Renal pelvis (tissue), 4 donors: Measurements from ENCODE around the gene ENPP7. TPM values are rescaled to one million over a fixed set of nuclear protein-coding genes. Genes with fewer than 3 reads are reported as not detected.

Experiments used
- DNase-seq: peaks from one replicate; pipeline ENCODE4 v3.0.0-alpha.2; 2013
- polyA plus RNA-seq, 3 donors: library from polyadenylated mRNA; unstranded; fragments of 120-200 nt; gene quantifications; one replicate each; pipeline ENCODE4 v1.2.1, GENCODE V29; 2013; ENCODE audit not compliant: insufficient read length in 3 of 3

ENPP7 gene
- polyA plus RNA-seq, 3 donors = 4.3 to 6.1 (median 6.0) TPM

DNA sequence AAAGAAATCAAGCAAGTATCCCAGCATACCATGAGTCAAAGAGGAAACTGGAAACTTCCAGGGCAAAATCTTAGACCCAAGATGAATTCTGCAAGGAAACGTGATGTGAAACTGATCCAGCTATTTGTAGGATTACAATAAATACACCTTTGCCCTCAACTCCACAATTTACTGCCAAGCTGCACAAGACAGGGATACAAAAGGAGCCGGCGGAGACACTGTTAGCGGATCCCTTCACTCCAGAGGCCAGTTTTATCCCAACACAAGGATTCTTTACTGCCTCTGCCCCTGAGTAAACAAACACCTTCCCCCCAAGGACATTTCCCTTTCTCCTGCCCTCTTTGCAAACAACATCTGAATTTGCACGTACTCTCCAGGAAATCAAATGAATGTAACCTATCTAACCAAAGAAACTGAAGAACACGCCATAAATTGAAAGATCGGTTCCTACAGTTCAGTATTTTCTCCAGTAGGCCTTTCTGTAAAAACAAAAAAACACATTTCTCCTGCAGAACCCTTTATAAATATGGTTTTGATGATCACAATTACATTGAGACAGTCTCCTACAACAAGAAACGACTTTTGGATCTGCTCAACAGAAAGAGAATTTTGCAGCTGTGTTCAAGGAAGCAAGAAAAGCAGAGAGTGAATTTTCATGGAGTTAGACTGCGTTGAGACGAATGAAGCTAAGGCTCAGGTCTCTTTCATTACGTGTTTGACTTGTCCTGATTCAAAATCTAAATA, 45.8 kb downstream of the ENPP7 start:
- no peak for DNase-seq

DNA sequence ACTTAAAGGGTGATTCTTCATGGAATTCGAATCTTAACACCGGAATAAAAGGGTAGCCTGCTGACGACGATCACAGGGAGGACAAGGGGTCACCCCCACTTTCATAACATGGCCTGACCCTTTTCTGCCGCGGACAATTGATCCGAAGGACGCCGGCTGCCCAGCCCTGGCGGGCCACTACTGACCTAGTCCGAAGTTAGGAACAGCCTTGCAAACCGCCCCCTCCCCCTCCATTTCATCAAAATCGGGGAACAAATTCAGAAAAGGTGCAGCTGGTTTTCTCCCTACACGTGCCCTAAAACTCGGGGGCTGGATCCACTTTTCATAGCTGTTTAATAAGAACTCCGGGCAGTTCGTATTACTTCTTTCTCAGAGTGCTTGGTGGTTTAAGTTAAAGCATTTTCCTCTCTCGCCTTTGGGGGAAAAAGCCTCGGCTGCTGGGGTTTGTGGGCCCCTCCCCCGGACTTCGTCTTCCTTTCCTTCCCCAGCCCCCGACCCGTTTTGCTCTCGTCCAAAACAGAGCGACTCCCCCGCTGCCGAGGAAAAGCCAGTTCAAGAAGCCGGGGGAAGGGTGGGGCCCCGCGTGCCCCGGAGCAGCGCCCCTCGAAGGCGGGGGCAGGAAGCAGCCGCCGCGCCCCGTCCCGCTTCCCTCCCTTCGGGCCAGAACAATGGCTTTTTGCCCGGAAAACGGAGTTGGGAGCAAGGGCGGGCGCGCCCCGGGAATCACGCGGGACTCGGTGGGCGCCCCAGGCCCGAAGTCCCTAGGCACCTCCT, 46.6 kb downstream of the ENPP7 start:
- no peak for DNase-seq

DNA sequence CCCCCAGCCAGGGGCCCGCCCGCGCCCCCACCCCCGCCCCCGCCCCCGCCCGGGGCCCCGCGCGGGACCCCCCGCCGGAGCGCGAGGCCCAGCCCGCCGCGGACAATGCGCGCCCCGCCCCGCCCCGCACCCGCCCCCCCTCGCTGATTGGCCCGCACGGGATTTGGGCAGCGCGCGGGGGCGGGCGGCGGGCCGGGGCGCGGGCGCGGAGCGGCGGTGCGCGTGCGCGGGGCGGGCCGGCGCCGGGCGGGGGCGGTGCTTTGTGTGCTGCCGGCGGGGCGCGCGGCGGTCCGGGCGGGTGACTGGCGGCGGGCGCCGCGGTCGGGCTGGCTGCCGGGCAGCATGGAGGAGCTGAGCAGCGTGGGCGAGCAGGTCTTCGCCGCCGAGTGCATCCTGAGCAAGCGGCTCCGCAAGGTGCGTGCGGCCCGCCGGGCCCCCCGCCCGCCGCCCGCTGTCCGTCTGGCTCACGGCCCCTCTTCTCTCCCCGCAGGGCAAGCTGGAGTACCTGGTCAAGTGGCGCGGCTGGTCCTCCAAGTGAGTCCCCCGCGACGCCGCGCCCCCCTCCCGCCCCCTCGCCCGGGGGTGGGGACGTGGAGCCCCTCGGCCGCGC, 47.3 kb downstream of the ENPP7 start, which contains the start of gene CBX2:
Gene CBX2, plus strand, starts transcription at position 255 of the 610 bp plus-strand sequence. Its CDS starts 88 bp downstream, at position 343.
- DNase-seq = no peak

DNA sequence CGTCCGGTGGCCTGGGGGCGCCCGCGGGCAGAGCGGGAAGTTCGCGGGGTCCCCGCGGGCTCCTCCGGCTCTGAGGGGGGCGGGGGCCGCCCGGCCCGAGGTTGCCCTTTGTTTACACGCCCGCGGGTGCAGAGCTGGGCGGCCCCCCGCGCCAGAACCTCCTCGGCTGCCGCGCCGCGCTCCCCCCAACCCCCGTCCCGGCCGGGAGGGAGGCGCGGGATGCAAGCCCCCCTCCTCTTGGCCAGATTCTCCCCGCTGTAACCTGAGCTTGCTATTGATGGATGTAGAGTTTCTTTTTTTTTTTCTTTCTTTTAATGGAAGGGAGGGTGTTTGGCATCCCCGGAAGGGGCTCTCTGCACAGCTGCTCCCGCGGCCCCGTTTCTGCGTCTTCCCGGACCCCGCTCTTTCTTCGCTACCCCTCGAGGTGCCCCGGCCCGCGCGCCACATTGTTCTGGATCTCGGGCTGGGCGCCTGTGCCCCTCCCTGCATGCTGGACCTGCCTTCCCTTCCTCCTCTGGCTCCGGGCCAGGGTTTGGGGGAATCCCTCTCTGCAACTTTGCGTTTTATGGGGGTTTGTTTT, 47.9 kb downstream of the ENPP7 start:
- no peak for DNase-seq

DNA sequence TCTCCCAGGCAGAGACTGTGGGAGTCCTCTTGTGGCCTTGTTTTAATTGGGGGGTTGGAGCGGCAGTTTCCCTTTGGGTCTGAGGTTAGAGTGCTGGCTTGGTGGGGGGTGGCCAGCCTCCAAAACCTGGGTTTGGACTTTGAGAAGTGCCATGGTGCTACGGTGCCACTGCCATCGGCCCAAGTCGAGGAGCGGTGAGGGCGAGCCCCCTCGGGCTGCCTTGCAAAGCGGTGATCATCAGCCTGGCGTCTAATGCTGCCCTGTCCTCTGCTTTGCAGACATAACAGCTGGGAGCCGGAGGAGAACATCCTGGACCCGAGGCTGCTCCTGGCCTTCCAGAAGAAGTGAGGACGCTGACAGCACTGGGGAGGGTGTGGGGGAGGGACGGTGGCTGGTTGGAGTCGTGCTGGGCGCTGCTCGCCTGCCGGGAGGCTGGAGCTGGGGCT, 48.4 kb downstream of the ENPP7 start:
- DNase-seq = no peak

DNA sequence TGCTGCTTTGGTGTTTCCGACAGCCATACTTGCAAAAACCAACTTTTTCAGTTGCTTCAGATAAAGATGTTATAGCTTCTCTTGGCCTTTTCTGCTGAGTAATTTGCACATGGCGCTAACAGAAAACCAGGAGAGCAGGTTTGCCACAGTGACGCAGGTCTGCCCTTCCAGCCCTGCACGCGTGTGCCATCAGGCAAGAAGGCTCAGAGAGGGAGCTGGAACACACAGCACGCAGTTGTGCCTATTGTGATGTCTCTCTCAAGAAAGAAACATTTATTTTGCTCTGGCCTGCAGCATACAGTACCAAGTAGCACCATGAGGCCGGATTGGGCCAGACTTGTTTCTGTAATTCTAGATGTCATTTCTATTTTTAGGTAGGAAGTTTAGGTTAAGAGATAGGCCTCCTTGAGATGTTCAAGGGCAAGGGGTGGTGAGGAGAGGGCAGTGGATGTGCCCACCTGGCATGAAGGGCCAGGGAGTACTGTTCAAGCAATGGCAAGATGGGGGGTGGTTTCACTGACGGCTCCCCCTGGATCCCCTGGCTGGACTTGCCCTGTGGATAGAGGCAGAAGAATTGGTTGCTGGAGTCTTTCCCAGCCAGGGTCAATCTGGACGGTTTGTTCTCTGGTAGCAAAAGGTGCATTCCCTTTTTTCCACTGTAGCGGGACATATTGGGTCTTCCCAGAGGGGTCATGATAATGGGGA, 49.1 kb downstream of the ENPP7 start:
- DNase-seq = no peak

DNA sequence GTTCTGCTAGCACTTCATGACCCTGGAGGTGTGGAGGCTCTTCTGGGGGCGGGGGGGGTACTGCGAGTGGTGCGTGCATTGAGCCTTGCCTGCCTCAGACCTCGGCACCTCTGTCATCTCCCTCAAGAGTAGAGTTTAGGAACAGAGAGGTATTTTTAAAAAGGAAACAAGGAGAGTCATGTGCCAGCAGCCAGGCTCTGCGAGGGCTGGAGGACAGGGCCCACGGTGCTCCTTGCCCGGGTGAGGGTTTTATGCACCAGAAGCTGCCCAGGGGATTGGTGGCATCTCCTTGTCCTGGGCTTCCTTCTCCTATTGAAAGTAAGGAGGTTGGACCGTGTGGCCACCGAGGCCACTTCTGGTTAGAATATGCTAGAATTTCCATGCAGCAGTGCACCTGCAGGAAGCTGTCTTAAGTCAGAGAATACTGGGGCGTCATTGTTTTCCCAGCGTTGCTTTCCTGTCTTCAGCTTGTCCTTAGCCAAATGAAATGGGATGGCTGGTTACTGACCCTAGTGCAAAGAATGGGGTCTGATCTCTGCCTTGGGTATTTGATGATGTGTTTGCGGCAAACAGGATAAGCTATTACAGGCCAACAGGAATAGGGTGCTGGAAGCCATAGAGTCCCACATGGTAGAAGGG, 50.4 kb downstream of the ENPP7 start:
- no peak for DNase-seq

GRCh38 chr17:79781736-79782575, 51.2 kb downstream of the ENPP7 start:
- no peak for DNase-seq

DNA sequence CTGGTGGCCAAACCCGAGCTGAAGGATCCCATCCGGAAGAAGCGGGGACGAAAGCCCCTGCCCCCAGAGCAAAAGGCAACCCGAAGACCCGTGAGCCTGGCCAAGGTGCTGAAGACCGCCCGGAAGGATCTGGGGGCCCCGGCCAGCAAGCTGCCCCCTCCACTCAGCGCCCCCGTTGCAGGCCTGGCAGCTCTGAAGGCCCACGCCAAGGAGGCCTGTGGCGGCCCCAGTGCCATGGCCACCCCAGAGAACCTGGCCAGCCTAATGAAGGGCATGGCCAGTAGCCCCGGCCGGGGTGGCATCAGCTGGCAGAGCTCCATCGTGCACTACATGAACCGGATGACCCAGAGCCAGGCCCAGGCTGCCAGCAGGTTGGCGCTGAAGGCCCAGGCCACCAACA, 53.1 kb downstream of the ENPP7 start:
- no peak for DNase-seq

DNA sequence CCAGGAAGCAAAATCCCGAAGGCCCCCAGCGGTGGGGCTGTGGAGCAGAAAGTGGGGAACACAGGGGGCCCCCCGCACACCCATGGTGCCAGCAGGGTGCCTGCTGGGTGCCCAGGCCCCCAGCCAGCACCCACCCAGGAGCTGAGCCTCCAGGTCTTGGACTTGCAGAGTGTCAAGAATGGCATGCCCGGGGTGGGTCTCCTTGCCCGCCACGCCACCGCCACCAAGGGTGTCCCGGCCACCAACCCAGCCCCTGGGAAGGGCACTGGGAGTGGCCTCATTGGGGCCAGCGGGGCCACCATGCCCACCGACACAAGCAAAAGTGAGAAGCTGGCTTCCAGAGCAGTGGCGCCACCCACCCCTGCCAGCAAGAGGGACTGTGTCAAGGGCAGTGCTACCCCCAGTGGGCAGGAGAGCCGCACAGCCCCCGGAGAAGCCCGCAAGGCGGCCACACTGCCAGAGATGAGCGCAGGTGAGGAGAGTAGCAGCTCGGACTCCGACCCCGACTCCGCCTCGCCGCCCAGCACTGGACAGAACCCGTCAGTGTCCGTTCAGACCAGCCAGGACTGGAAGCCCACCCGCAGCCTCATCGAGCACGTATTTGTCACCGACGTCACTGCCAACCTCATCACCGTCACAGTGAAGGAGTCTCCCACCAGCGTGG, 53.7 kb downstream of the ENPP7 start:
- no peak for DNase-seq

GRCh38 chr17:79785017-79785899, 54.5 kb downstream of the ENPP7 start:
- DNase-seq = no peak

GRCh38 chr17:79785900-79786810, 55.4 kb downstream of the ENPP7 start:
- no peak for DNase-seq

DNA sequence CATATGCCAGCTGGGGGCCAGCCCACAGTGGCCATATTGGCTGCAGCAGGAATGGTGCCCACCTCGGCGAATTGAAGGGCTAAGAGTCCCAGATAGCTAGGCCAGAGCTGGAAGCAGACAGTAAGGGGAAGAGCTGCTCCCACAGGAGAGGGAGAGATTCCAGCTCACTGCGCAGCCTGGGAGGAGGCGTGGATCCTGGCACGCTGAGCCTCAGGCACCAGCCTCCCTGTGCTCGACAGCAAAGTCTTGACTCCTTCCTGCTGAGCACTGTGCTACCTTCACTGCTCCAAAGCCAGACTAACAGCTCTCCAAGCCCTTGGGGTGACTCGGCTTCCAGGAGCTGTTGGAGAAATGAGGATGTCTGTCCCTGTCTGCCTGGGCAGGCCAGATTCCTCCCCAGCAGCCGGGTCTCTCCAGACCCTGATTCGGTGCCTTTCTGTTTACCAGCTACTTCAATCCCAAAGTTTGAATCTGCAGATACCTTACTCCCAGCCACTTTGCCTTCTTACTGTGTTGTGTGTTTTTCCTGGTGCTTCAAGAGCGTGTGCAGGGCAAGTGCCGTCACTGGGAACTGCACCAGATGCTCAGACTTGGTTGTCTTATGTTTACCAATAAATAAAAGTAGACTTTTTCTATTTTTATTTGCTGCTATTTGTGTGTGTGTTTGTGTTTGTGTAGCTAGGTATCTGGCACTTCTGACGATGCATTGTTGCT, 56.3 kb downstream of the ENPP7 start:
- no peak for DNase-seq

DNA sequence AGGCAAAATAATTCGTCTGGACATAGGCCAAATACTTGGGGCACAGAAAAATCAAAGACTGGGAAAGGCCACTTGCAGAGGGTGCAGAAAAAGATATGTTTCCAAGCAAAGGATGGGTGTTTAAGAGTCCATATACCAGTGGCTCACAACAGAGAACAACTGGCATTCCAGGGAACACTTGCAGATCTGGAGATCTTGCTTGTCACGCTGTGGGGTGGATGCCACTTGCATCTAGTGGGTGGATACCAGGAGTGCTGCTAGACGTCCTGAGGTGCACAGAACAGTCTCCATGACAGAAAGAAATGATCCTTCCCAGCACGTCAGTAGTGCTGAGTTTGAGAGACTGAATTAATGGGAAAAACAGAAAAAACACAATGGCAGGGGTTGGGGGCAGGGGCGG, 57.7 kb downstream of the ENPP7 start:
- DNase-seq = no peak

DNA sequence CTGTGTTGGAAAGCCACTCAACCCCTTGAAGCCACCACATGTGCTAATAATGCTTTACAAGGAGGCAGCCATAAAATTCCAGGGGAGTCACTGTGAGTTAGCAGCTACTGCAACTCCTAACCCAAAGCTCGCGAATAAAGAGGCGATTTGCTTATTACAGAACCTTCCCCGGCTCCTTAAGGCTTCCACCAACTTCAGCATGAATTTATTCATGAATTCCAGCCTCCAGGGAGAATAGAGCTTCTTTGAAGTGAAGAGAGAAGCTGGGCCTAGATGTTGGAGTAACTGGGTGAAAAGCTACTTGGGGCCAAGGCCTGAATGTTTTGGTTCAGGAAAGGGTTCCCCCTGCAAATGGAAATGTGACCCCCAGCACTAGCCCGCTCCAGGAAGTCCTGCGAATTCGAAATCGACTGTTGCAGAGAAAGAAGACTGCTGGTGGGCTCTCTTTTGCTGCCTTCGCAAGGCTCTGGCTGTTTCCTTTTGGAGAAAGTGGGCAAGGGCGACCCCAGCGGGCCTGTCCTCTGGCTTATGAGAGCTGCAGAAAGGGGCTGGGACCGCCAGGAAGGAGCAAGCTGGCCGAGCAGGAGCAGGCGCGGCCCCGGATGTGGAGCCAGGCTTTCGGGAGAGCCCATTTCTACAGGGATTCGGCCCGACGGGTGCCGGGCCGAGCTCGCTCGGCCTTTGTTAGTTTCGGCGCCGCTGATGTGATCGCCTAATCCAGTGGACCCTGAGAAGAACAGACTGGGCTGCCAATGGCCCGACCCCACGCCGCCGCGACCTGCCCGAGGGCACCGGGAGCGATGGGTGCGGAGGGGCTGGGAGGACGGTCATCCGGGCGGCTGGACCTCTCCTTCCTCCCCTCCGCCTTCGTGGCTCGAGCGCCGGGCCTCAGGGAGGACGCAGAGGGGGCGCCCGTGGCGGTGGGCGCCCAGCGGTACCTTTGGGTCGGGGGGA, 58.5 kb downstream of the ENPP7 start:
- DNase-seq = no peak
